ENCODE data around the gene NINJ1. TPM values are rescaled to one million over a fixed set of nuclear protein-coding genes. Genes with fewer than 3 reads are reported as not detected.

Gene NINJ1
- polyA plus RNA-seq (2012; rRNA removed) = 23.2 and 31.7 TPM in 2 replicates
- polyA plus RNA-seq (2012; cell fraction: cytosol; rRNA removed) = 12.9 and 25.6 TPM in 2 replicates
- 14.4 and 14.8 TPM in 2 replicates for polyA plus RNA-seq (2012; cell fraction: nucleus; rRNA removed)

- peak; percentile 92 for DNase-seq
- ChIA-PET POLR2A (interaction anchor here (0.9 kb wide), 1 partner anchor 9 kb away, joined by 3 read pairs; no protein-coding TSS in a partner anchor), CTCF (interaction anchor here (1.1 to 2.4 kb wide), 5 partner anchors 15 to 432 kb away, joined by 4 to 5 read pairs (median 4); no protein-coding TSS in a partner anchor)
- Histone ChIP-seq H3K27ac (ENCODE audit: low read depth in 2 of 2, low read length in 1 of 2) (peak within 1 kb of the TSS; percentile 70 to 82), H3K9ac (peak within 1 kb of the TSS; percentile 75), H3K9me2 (no peaks in the 10 kb centered on the region), H3K79me2 (ENCODE audit: insufficient read depth) (peaks cover 23% of the 10 kb centered on the region; the same call in 1 of the 2 replicates), H3K9me3 (no peaks in the 10 kb centered on the region), H3K4me2 (peak within 1 kb of the TSS; percentile 99), H3K4me3 (ENCODE audit: low read depth in 2 of 2, low read length in 1 of 2) (peak within 1 kb of the TSS; percentile 83 to 92), H4K20me1 (ENCODE audit: insufficient read depth) (0 out of 2 replicates have a peak, but pooled peaks cover 7% of the 10 kb centered on the region), H2AFZ (ENCODE audit: low read depth) (peak within 1 kb of the TSS; percentile 89; the same call in 1 of the 2 replicates), H3K36me3 (replicated peaks in 1 of 2; ENCODE audit: control insufficient read depth in 1 of 2, insufficient read depth in 2 of 2, low read length in 1 of 2) (peaks cover 0 to 2% of the 10 kb centered on the region in 2 experiments), H3F3A (replicated peaks; ENCODE audit: insufficient read depth) (peaks cover 4% of the 10 kb centered on the region), H3K27me3 (ENCODE audit: insufficient read depth) (no peaks in the 10 kb centered on the region), H3K4me1 (ENCODE audit: control insufficient read depth in 1 of 2, insufficient read depth in 2 of 2, low read depth in 1 of 2, low read length in 1 of 2) (peaks cover 8 to 51% of the 10 kb centered on the region in 2 experiments; a peak in 3 of 4 replicates)
- TF ChIP-seq, protein P1, sequence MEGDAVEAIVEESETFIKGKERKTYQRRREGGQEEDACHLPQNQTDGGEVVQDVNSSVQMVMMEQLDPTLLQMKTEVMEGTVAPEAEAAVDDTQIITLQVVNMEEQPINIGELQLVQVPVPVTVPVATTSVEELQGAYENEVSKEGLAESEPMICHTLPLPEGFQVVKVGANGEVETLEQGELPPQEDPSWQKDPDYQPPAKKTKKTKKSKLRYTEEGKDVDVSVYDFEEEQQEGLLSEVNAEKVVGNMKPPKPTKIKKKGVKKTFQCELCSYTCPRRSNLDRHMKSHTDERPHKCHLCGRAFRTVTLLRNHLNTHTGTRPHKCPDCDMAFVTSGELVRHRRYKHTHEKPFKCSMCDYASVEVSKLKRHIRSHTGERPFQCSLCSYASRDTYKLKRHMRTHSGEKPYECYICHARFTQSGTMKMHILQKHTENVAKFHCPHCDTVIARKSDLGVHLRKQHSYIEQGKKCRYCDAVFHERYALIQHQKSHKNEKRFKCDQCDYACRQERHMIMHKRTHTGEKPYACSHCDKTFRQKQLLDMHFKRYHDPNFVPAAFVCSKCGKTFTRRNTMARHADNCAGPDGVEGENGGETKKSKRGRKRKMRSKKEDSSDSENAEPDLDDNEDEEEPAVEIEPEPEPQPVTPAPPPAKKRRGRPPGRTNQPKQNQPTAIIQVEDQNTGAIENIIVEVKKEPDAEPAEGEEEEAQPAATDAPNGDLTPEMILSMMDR (IDR thresholded peaks at IDR 0.05) = 0 out of 2 replicates have a peak, but pooled peaks have one; percentile 6
- no peak for TF ChIP-seq MEF2A (IDR thresholded peaks at IDR 0.05; ENCODE audit: borderline replicate concordance, low read depth)
- TF ChIP-seq, protein P2, sequence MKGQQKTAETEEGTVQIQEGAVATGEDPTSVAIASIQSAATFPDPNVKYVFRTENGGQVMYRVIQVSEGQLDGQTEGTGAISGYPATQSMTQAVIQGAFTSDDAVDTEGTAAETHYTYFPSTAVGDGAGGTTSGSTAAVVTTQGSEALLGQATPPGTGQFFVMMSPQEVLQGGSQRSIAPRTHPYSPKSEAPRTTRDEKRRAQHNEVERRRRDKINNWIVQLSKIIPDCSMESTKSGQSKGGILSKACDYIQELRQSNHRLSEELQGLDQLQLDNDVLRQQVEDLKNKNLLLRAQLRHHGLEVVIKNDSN (IDR thresholded peaks at IDR 0.05; ENCODE audit: borderline replicate concordance, low read depth) = no peak
- TF ChIP-seq NFIC (IDR thresholded peaks at IDR 0.05; ENCODE audit: borderline replicate concordance) = no peak
- no peak for TF ChIP-seq GABPA (IDR thresholded peaks at IDR 0.05; ENCODE audit: low read depth)
- TF ChIP-seq, protein P3, sequence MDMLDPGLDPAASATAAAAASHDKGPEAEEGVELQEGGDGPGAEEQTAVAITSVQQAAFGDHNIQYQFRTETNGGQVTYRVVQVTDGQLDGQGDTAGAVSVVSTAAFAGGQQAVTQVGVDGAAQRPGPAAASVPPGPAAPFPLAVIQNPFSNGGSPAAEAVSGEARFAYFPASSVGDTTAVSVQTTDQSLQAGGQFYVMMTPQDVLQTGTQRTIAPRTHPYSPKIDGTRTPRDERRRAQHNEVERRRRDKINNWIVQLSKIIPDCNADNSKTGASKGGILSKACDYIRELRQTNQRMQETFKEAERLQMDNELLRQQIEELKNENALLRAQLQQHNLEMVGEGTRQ (IDR thresholded peaks at IDR 0.05; ENCODE audit: borderline replicate concordance, low read depth, low read length) = no peak
- peak; percentile 58; the same call in 1 of the 2 replicates for TF ChIP-seq POLR2AphosphoS5 (IDR thresholded peaks at IDR 0.05; ENCODE audit: low read depth, low read length)
- WGBS (ENCODE audit: low lambda C conversion rate) = 9% methylated on average over 15 of the region's 78 CpGs
Observed at GRCh38 chr9:93134015-93134739, at the start of gene NINJ1. Gene NINJ1, minus strand, starts transcription at chr9:93134251. Its CDS starts 34 bp downstream, at chr9:93134217.

DNA sequence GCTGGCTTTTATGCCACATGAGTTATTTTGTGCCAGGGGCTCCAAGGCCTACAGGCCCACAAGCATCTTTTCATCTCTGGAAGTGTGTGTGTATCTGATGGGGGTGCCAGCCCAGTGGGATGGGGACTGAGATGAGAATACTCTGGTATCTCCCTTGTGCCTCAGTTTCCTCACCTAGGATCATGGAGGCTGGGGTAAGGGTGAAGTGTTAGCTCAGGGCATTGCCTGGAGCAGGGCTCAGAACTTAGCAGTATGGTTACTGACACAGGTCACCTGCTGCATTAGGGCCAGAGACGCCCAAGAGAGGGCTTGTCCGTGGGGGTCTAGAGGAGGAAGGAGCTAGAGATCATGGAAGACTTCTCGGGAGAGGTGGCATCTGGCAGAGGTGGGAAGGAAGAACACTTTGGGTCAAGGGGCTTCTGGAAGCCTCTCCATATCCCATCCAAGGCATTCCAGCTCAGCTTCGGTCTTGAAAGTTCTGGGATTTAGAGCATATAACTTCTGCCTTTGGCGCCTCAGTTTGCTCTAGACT, 49.1 kb upstream of the NINJ1 start:
- no peaks in the 10 kb centered on the region for H3K79me2 ChIP-seq (ENCODE audit: insufficient read depth)
- no peak overlapping the region; a peak in 1 of 4 replicates for H3K27ac ChIP-seq (ENCODE audit: low read depth in 2 of 2, low read length in 1 of 2)
- DNase-seq = no peak
- ChIA-PET CTCF (interaction anchor here (1.0 to 2.4 kb wide), 5 partner anchors 11 to 122 kb away, joined by 3 to 10 read pairs (median 5); no protein-coding TSS in a partner anchor), POLR2A (no interaction called here)
- TF ChIP-seq, protein P1 (IDR thresholded peaks at IDR 0.05) = no peak
- TF ChIP-seq IRF3 (IDR thresholded peaks at IDR 0.05; ENCODE audit: low read depth, low read length) (no peak), TAF1 (IDR thresholded peaks at IDR 0.05; ENCODE audit: borderline replicate concordance, low read depth, low read length) (no peak), EZH2phosphoT487 (IDR thresholded peaks at IDR 0.05; ENCODE audit: borderline replicate concordance, low read depth) (no peak), RAD21 (IDR thresholded peaks at IDR 0.05; ENCODE audit: low read length) (no peak)
- H3K9me3 ChIP-seq = no peaks in the 10 kb centered on the region
- no peaks in the 10 kb centered on the region for H3K9me2 ChIP-seq
- no peak overlapping the region for H3K9ac ChIP-seq
- no peaks in the 10 kb centered on the region for H4K20me1 ChIP-seq (ENCODE audit: insufficient read depth)
- H3K27me3 ChIP-seq (ENCODE audit: insufficient read depth) = peaks cover 15% of the 10 kb centered on the region
- peaks cover 0 to 53% of the 10 kb centered on the region in 2 experiments; a peak in 2 of 4 replicates for H3K4me1 ChIP-seq (ENCODE audit: control insufficient read depth in 1 of 2, insufficient read depth in 2 of 2, low read depth in 1 of 2, low read length in 1 of 2)
- H3F3A ChIP-seq (replicated peaks; ENCODE audit: insufficient read depth) = no peaks in the 10 kb centered on the region
- peak overlapping the region; percentile 66 for H3K4me2 ChIP-seq
- 85% methylated on average over 5 of the region's 5 CpGs for WGBS (ENCODE audit: low lambda C conversion rate)
- peak overlapping the region in 1 of 2 experiments; percentile 55; a peak in 1 of 4 replicates for H3K4me3 ChIP-seq (ENCODE audit: low read depth in 2 of 2, low read length in 1 of 2)
- no peak overlapping the region for H2AFZ ChIP-seq (ENCODE audit: low read depth)
- H3K36me3 ChIP-seq (replicated peaks in 1 of 2; ENCODE audit: control insufficient read depth in 1 of 2, insufficient read depth in 2 of 2, low read length in 1 of 2) = no peaks in the 10 kb centered on the region

Measured in SK-N-SH (cell line).